AG04449 (cell line): Measurements from ENCODE around the gene MFSD1.

ENCODE experiments used
- CTCF ChIA-PET: fragments of 350-600 bp; formaldehyde crosslinking; extraction: SDS; loops from one replicate; lab custom pipeline; 2021; ENCODE audit warnings: antibody characterized with exemption; lab: Yijun Ruan, JAX
- POLR2A ChIA-PET: fragments of 400-600, 350-600 bp; formaldehyde crosslinking; extraction: SDS; loops from one replicate; lab custom pipeline; 2020; ENCODE audit warnings: antibody characterized with exemption, inconsistent platforms; lab: Yijun Ruan, JAX
- DNase-seq: peaks from one replicate; pipeline ENCODE4 v3.0.0-alpha.2; 2010; ENCODE audit warnings: low read depth, low spot score
- H3K4me3 ChIP-seq: 2 replicates; pipeline ENCODE4 v1.5.1; 2011; ENCODE audit warnings: low read depth, mild to moderate bottlenecking, control low read depth, low read length
- TF ChIP-seq, protein P1 (sequence below): IDR thresholded peaks from one replicate; pipeline ENCODE4 v1.5.1; 2011; ENCODE audit warnings: mild to moderate bottlenecking, moderate library complexity, low read length, control low read depth, inconsistent platforms; ENCODE audit not compliant: insufficient read depth; ENCODE audit errors: missing control alignments

Gene MFSD1

DNA sequence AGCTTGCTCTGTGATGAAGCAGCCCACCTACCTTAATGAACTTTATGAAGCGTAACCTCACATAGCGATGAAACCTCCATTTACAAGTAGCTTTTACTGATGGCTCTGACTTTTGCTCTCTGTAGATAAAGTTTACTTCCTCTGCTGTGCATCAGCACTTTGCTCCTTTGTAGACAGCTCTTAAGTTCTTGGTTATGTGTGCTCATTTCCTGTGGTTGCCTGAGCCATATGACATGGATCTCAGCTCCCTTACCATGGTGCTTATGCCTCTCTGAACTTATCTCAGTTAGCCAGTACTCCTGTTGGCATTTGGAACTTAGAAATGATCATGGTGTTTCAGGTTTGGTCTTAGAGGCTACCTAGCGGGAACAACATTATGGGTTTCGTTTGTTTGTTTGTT, 7.8 kb downstream of the MFSD1 start:
- ChIA-PET POLR2A (no interaction called here), CTCF (interaction anchor here (1.1 to 2.9 kb wide), 5 partner anchors 15 to 451 kb away, joined by 3 to 9 read pairs (median 4); no protein-coding TSS in a partner anchor)
- DNase-seq, result no peak
- H3K4me3 ChIP-seq, result no peak overlapping the region
- TF ChIP-seq, protein P1, sequence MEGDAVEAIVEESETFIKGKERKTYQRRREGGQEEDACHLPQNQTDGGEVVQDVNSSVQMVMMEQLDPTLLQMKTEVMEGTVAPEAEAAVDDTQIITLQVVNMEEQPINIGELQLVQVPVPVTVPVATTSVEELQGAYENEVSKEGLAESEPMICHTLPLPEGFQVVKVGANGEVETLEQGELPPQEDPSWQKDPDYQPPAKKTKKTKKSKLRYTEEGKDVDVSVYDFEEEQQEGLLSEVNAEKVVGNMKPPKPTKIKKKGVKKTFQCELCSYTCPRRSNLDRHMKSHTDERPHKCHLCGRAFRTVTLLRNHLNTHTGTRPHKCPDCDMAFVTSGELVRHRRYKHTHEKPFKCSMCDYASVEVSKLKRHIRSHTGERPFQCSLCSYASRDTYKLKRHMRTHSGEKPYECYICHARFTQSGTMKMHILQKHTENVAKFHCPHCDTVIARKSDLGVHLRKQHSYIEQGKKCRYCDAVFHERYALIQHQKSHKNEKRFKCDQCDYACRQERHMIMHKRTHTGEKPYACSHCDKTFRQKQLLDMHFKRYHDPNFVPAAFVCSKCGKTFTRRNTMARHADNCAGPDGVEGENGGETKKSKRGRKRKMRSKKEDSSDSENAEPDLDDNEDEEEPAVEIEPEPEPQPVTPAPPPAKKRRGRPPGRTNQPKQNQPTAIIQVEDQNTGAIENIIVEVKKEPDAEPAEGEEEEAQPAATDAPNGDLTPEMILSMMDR, result no peak

DNA sequence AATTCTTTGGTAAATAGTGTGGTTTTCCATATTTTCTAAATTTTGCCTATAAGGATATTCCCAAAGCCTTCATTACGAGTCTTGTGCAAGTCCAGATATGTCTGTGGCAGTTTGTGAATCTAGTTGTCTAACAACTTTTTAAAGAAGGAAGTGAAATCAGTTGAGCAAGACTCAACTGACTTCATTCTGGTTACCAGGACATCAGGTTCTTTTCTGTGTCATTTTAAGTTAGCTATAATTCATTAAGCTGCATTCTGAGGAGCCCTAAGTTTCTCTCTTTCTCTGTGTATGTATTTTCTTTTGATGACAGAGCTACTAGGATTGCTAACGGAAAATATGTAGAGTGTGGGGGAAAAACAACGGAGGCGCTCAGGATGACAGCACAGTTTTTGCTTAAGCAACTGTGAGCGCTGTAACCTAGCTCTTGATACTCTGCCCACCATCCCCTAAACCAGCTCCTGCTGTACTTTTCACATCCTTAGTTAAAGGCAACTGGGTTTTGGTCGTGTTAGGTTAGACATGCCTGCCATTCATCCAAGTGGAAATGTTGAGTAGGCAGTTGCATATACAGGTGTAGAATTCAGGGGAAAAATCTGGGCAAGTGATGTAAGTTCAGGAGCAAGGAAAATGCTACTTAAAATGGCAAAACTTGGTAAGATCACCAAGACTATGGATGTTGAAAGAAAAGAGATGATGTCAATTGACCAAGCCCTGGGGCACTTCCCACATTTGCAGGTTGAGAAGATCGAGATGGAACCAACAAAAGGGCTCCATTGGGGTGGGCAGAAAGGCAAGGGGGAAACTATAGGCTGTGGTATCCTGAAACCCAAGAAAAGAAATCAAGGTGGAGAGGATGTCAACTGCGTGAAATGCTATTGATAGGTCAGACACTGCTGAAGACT, 9.2 kb downstream of the MFSD1 start:
- TF ChIP-seq, protein P1, result no peak
- CTCF ChIA-PET, result interaction anchor here (0.7 to 1.8 kb wide), 5 partner anchors 9 to 449 kb away, joined by 3 to 5 read pairs (median 3); no protein-coding TSS in a partner anchor
- POLR2A ChIA-PET, result no interaction called here
- H3K4me3 ChIP-seq, result no peak overlapping the region
- DNase-seq, result no peak

DNA sequence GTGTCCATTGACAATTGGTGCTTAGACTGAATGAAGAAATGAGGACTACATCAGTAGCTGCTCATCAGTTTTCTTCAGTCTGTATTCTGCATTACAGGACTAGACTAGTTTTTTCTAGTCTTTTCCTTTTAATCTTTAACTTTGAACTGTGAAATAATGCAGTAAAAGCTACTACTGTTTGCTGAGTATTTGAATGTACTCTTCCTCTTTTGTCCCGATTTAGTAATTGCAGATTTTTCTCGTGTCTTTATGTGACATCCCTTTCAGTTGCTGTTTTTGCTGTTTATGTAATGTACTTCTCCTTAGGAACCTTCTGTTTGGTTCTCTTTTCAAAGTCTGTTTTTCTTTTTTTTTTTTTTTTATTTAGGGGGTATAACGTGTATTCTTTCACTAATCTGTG, 17.4 kb downstream of the MFSD1 start:
- no peak overlapping the region for H3K4me3 ChIP-seq
- POLR2A ChIA-PET, result no interaction called here
- CTCF ChIA-PET, result interaction anchor here (0.9 to 1.1 kb wide), 2 partner anchors 26 to 280 kb away, joined by 3 read pairs; no protein-coding TSS in a partner anchor
- DNase-seq, result no peak
- TF ChIP-seq, protein P1, result no peak

DNA sequence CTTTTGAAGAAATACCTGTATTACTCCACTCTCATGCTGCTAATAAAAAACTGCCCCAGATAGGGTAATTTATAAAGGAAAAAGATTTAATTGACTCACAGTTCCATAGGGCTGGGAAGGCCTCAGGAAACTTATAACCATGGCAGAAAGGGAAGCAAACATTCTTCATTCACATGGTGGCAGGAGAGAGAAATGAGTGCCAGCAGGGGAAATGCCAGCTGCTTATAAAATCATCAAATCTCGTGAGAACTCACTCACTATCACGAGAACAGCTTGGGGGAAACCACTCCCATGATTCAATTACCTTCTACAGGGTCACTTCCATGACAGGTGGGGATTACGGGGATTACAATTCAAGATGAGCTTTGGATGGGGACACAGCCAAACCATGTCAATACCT, 18.7 kb downstream of the MFSD1 start:
- TF ChIP-seq, protein P1, result no peak
- DNase-seq, result no peak
- no peak overlapping the region for H3K4me3 ChIP-seq
- CTCF ChIA-PET, result interaction anchor here (1.0 to 1.2 kb wide), 2 partner anchors 10 to 25 kb away, joined by 3 read pairs; no protein-coding TSS in a partner anchor
- POLR2A ChIA-PET, result no interaction called here

DNA sequence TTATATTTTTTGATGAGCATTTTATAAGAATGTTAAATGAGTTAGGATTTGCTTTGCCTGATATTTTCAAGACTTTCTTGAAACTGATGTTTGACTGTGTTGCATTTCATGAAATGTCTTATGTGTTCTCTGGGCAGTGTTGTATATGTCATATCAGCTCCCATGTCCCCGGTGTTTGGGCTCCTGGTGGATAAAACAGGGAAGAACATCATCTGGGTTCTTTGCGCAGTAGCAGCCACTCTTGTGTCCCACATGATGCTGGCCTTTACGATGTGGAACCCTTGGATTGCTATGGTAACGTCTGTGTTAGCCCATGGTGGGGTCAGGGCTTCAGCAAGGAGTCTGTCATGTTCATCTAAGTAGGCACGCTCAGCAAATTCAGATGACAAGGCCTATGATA, 20.0 kb downstream of the MFSD1 start:
- H3K4me3 ChIP-seq, result no peak overlapping the region
- POLR2A ChIA-PET, result no interaction called here
- CTCF ChIA-PET, result no interaction called here
- TF ChIP-seq, protein P1, result no peak
- no peak for DNase-seq

DNA sequence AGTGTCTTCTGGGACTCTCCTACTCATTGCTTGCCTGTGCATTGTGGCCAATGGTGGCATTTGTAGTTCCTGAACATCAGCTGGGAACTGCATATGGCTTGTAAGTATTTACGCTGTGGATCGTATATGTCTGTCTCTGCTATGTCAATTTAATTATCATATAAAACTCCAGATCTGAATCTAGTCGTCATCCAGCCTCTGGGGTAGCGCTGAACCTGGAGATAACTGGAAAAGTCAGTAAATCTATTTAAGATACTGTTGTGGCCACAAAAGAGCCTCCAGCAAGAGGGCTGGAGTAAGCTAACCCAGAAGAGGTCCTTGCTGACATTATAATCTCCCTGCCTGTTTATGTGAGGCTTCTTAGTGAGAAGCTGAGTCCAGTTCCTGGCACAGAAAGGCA, 21.6 kb downstream of the MFSD1 start:
- TF ChIP-seq, protein P1, result no peak
- CTCF ChIA-PET, result interaction anchor here (0.6 to 1.0 kb wide), 2 partner anchors 23 to 438 kb away, joined by 3 to 4 read pairs; no protein-coding TSS in a partner anchor
- no peak overlapping the region for H3K4me3 ChIP-seq
- no peak for DNase-seq
- POLR2A ChIA-PET, result no interaction called here
